Common myeloid progenitor, CD34-positive (primary cell): ENCODE measurements around the gene SDR42E1.

Experiments used
- CTCF ChIA-PET: fragments of 350-600 bp; sonication (Branson Sonifier 250); formaldehyde crosslinking; loops from one replicate; lab custom pipeline; 2021; ENCODE audit warnings: antibody characterized with exemption; lab: Charles Lee
- POLR2A ChIA-PET: fragments of 350-600 bp; sonication (Branson Sonifier 250); formaldehyde crosslinking; loops from one replicate; lab custom pipeline; 2021; ENCODE audit warnings: antibody characterized with exemption; lab: Charles Lee
- DNase-seq, 3 donors: peaks; one replicate each; pipeline versions ENCODE4 v3.0.0 to v3.0.0-alpha.2; 2013
- H3K27ac ChIP-seq, 2 experiments: 1 replicate in 1 of 2; 2 replicates in 1 of 2; pipeline ENCODE4 v1.7.0; 2013; ENCODE audit warnings: inconsistent platforms in 2 of 2, low read length in 2 of 2, mild to moderate bottlenecking in 2 of 2, low read depth in 1 of 2, moderate library complexity in 1 of 2; ENCODE audit not compliant: severe bottlenecking in 2 of 2, insufficient read depth in 1 of 2, poor library complexity in 1 of 2
- H3K27me3 ChIP-seq, 5 experiments: replicated peaks in 2 of 5; 1 replicate in 3 of 5; 2 replicates in 2 of 5; pipeline versions ENCODE4 v1.6.1 to v1.7.0; 2013; ENCODE audit warnings: low read length in 4 of 5, mild to moderate bottlenecking in 2 of 5, moderate library complexity in 2 of 5, inconsistent platforms in 1 of 5; ENCODE audit not compliant: insufficient read depth in 5 of 5, control insufficient read depth in 4 of 5
- H3K36me3 ChIP-seq, 4 experiments: 1 replicate in 2 of 4; 2 replicates in 2 of 4; pipeline versions ENCODE4 v1.6.1 to v1.7.0; 2013; ENCODE audit warnings: low read length in 3 of 4, control low read depth in 1 of 4, mild to moderate bottlenecking in 1 of 4; ENCODE audit not compliant: control insufficient read depth in 4 of 4, insufficient read depth in 4 of 4
- H3K4me1 ChIP-seq, 4 experiments: 1 replicate in 3 of 4; 2 replicates in 1 of 4; pipeline versions ENCODE4 v1.6.1 to v1.7.1; 2013; ENCODE audit warnings: low read length in 3 of 4, mild to moderate bottlenecking in 3 of 4, control low read depth in 1 of 4, inconsistent platforms in 1 of 4, moderate library complexity in 1 of 4; ENCODE audit not compliant: control insufficient read depth in 4 of 4, insufficient read depth in 4 of 4; ENCODE audit errors: control extremely low read depth in 1 of 4
- H3K4me3 ChIP-seq, 7 experiments: 1 replicate in 4 of 7; 2 replicates in 3 of 7; pipeline versions ENCODE4 v1.5.1 to v1.7.0; 2013; ENCODE audit warnings: mild to moderate bottlenecking in 7 of 7, low read length in 6 of 7, moderate library complexity in 6 of 7, inconsistent platforms in 2 of 7, low read depth in 2 of 7, control low read depth in 1 of 7; ENCODE audit not compliant: insufficient read depth in 4 of 7, control insufficient read depth in 1 of 7; ENCODE audit errors: extremely low read depth in 1 of 7
- H3K9me3 ChIP-seq, 5 experiments: 1 replicate in 4 of 5; 2 replicates in 1 of 5; pipeline versions ENCODE4 v1.6.1 to v1.7.1; 2013; ENCODE audit warnings: low read length in 4 of 5, mild to moderate bottlenecking in 2 of 5, inconsistent platforms in 1 of 5, low read depth in 1 of 5, moderate library complexity in 1 of 5; ENCODE audit not compliant: control insufficient read depth in 4 of 5, insufficient read depth in 2 of 5; ENCODE audit errors: control extremely low read depth in 1 of 5
- WGBS: methylation state at CpG from one replicate; pipeline ENCODE4 v1.1.5; 2013; ENCODE audit not compliant: insufficient coverage; 5-methylcytosine and 5-hydroxymethylcytosine counted together

Gene SDR42E1

DNA sequence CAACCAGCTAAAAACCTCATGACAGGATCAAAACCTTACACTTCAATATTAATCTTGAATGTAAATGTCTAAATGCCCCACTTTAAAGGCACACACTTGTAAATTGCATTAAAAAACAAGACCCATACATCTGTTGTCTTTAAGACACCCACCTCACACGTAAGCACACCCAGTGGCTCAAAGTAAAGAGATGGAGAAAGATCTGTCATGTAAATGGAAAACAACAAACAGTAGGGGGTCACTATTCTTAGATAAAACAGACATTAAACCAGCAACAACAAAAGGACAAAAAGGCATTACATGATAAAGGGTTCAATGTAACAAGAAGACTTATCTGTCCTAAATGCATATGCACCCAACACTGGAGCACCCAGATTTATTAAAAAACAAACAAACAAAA, 35.6 kb downstream of the SDR42E1 start:
- no peak overlapping the region for H3K4me3 ChIP-seq
- CTCF ChIA-PET: no interaction called here
- H3K36me3 ChIP-seq: no peaks in the 10 kb centered on the region
- no peak overlapping the region for H3K27ac ChIP-seq
- no peaks in the 10 kb centered on the region for H3K27me3 ChIP-seq
- no CpG with 5 or more reads among the region's 1 CpG for WGBS
- POLR2A ChIA-PET: no interaction called here
- no peaks in the 10 kb centered on the region for H3K4me1 ChIP-seq
- H3K9me3 ChIP-seq: peaks cover 6 to 23% (median 14%) of the 10 kb centered on the region in 5 experiments
- no peak for DNase-seq

- H3K9me3 ChIP-seq: peaks cover 6 to 23% (median 15%) of the 10 kb centered on the region in 5 experiments
- no peaks in the 10 kb centered on the region for H3K36me3 ChIP-seq
- CTCF ChIA-PET: no interaction called here
- H3K4me1 ChIP-seq: no peaks in the 10 kb centered on the region
- H3K27me3 ChIP-seq: no peaks in the 10 kb centered on the region
- POLR2A ChIA-PET: no interaction called here
- no peak overlapping the region for H3K4me3 ChIP-seq
- DNase-seq: no peak
- 60% methylated on average over 2 of the region's 2 CpGs for WGBS
- H3K27ac ChIP-seq: no peak overlapping the region
Measured at GRCh38 chr16:81973737-81974136, 37.5 kb downstream of the SDR42E1 start.

DNA sequence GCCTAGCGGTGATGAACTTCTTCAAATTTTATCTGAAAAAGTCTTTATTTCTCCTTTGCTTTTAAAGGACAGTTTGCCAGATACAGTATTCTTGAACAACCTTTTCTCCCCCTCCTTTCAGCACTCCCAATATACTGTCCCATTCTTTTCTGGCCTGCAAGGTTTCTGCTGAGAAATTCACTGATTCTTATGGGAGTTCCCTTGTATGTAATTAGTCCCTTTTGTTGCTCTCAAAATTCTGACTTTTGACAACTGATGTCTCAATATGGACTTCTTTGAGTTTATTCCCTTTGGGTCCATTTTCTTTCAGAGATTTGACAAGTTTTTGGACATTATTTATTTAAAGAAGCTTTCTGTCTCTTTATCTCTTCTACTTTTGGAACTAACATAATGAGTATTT, 39.4 kb downstream of the SDR42E1 start:
- Histone ChIP-seq H3K27me3 (no peaks in the 10 kb centered on the region), H3K36me3 (no peaks in the 10 kb centered on the region), H3K27ac (no peak overlapping the region), H3K4me1 (no peaks in the 10 kb centered on the region), H3K4me3 (no peak overlapping the region), H3K9me3 (peaks cover 6 to 20% (median 15%) of the 10 kb centered on the region in 5 experiments)
- no peak for DNase-seq
- POLR2A ChIA-PET: no interaction called here
- WGBS: no CpG with 5 or more reads among the region's 1 CpG
- CTCF ChIA-PET: interaction anchor here (0.9 kb wide), 1 partner anchor 13 kb away, joined by 3 read pairs; no protein-coding TSS in a partner anchor

DNA sequence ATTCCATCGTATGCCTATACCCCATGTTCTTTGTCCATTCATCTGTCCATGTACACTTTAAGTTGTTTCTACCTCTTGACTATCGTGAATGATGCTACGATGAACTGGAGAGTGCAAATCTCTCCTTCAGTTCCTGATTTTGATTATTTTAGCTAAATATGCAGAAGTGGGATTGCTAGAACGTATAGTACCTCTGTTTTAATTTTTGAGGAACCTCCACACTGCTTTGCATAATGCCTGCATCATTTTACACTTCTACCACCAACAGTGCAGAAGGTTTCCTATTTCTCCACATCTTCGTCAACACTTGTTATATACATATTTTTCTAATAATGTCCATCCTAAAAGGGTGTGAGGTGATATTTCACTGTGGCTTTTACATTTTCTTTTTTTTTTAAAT, 43.9 kb downstream of the SDR42E1 start:
- Histone ChIP-seq H3K27me3 (no peaks in the 10 kb centered on the region), H3K9me3 (peaks cover 5 to 8% (median 7%) of the 10 kb centered on the region in 5 experiments), H3K36me3 (no peaks in the 10 kb centered on the region), H3K4me3 (no peak overlapping the region), H3K27ac (no peak overlapping the region), H3K4me1 (no peaks in the 10 kb centered on the region)
- WGBS: 94% methylated on average over 3 of the region's 5 CpGs
- peak in 1 of 3 donors; percentile 3 for DNase-seq
- POLR2A ChIA-PET: no interaction called here
- CTCF ChIA-PET: no interaction called here

GRCh38 chr16:81964808-81965207, 46.5 kb downstream of the SDR42E1 start:
- CTCF ChIA-PET: no interaction called here
- WGBS: 100% methylated on average over 2 of the region's 6 CpGs

GRCh38 chr16:81956213-81956948, 54.9 kb downstream of the SDR42E1 start:
- CTCF ChIA-PET: interaction anchor here (1.8 kb wide), 1 partner anchor 10 kb away, joined by 6 read pairs; no protein-coding TSS in a partner anchor
- Histone ChIP-seq H3K27ac (no peak overlapping the region), H3K4me1 (peaks cover 0 to 10% (median 1%) of the 10 kb centered on the region in 4 experiments), H3K27me3 (no peaks in the 10 kb centered on the region), H3K36me3 (peaks cover 12 to 71% (median 48%) of the 10 kb centered on the region in 4 experiments), H3K9me3 (peaks cover 0 to 15% (median 3%) of the 10 kb centered on the region in 5 experiments), H3K4me3 (no peak overlapping the region)
- POLR2A ChIA-PET: no interaction called here
- peak in 2 of 3 donors; percentile 6 to 22 for DNase-seq
- WGBS: 81% methylated on average over 5 of the region's 9 CpGs

More at GRCh38 chr16:81964808-81965207, 46.5 kb downstream of the SDR42E1 start:
- Histone ChIP-seq H3K27ac (no peak overlapping the region), H3K27me3 (no peaks in the 10 kb centered on the region), H3K4me1 (no peaks in the 10 kb centered on the region), H3K36me3 (peaks cover 1 to 4% (median 3%) of the 10 kb centered on the region in 4 experiments), H3K9me3 (peaks cover 0 to 4% (median 0%) of the 10 kb centered on the region in 5 experiments), H3K4me3 (no peak overlapping the region)
- no peak for DNase-seq
- POLR2A ChIA-PET: no interaction called here

- Histone ChIP-seq H3K4me1 (peaks cover 0 to 7% (median 1%) of the 10 kb centered on the region in 4 experiments), H3K27ac (no peak overlapping the region), H3K4me3 (no peak overlapping the region), H3K27me3 (no peaks in the 10 kb centered on the region), H3K9me3 (peaks cover 0 to 26% (median 6%) of the 10 kb centered on the region in 5 experiments), H3K36me3 (peaks cover 27 to 80% (median 51%) of the 10 kb centered on the region in 4 experiments)
- POLR2A ChIA-PET: no interaction called here
- peak in 2 of 3 donors; percentile 9 to 18 for DNase-seq
- CTCF ChIA-PET: interaction anchor here (3.3 kb wide), 1 partner anchor 11 kb away, joined by 11 read pairs; no protein-coding TSS in a partner anchor
- no CpG with 5 or more reads among the region's 2 CpGs for WGBS
Measured at GRCh38 chr16:81951564-81951963, 59.7 kb downstream of the SDR42E1 start.
